GM19035 (cell line): Measurements from ENCODE around the gene ZMIZ2.
"Not testable (repeated sequence)": the region's sequence is repeated elsewhere in the genome, so short reads cannot be mapped to it uniquely, and the experiment has no call there.

Experiments
- ATAC-seq: cut with Tn5 transposase; IDR thresholded peaks from one replicate; pipeline ENCODE4 v1.9.1; 2021; ENCODE audit not compliant: unreplicated experiment

The ZMIZ2 gene

GRCh38 chr7:44769776-44770294 is 21.2 kb downstream of the ZMIZ2 start:
- ATAC-seq: peak; percentile 66

GRCh38 chr7:44771358-44771757 is 22.7 kb downstream of the ZMIZ2 start:
- ATAC-seq: no peak

GRCh38 chr7:44772440-44772839 is 23.8 kb downstream of the ZMIZ2 start:
- ATAC-seq: no peak

- no peak for ATAC-seq
Measured at GRCh38 chr7:44772867-44773266, 24.2 kb downstream of the ZMIZ2 start.

GRCh38 chr7:44774486-44774885 is 25.8 kb downstream of the ZMIZ2 start:
- ATAC-seq: not testable (repeated sequence)

GRCh38 chr7:44775383-44776107 is 26.9 kb downstream of the ZMIZ2 start:
- ATAC-seq: no peak

GRCh38 chr7:44776211-44776610 is 27.6 kb downstream of the ZMIZ2 start:
- no peak for ATAC-seq

- no peak for ATAC-seq
Measured at GRCh38 chr7:44782460-44782859, 33.8 kb downstream of the ZMIZ2 start.

- no peak for ATAC-seq
Measured at GRCh38 chr7:44783407-44783806, 34.8 kb downstream of the ZMIZ2 start.

- no peak for ATAC-seq
Measured at GRCh38 chr7:44784364-44784763, 35.7 kb downstream of the ZMIZ2 start.

GRCh38 chr7:44785218-44785617 is 36.6 kb downstream of the ZMIZ2 start:
- ATAC-seq: not testable (repeated sequence)

- ATAC-seq: no peak
Measured at GRCh38 chr7:44787041-44787440, 38.4 kb downstream of the ZMIZ2 start.

- ATAC-seq: no peak
Measured at GRCh38 chr7:44787762-44788161, 39.1 kb downstream of the ZMIZ2 start.

GRCh38 chr7:44789990-44790389 is 41.3 kb downstream of the ZMIZ2 start:
- no peak for ATAC-seq

- no peak for ATAC-seq
Measured at GRCh38 chr7:44791278-44792219, 42.9 kb downstream of the ZMIZ2 start.

- no peak for ATAC-seq
Measured at GRCh38 chr7:44793919-44794318, 45.3 kb downstream of the ZMIZ2 start.

GRCh38 chr7:44794331-44794730 is 45.7 kb downstream of the ZMIZ2 start:
- ATAC-seq: no peak

GRCh38 chr7:44796034-44796503 is 47.4 kb downstream of the ZMIZ2 start:
- ATAC-seq: peak; percentile 33

GRCh38 chr7:44796504-44797328 is 48.1 kb downstream of the ZMIZ2 start, which contains the start of gene PPIA:
Gene PPIA (plus strand): TSS chr7:44796681. CDS start chr7:44796725, 44 bp downstream.
- ATAC-seq: peak; percentile 84
